Hepatocyte (in vitro differentiated cells): ENCODE results near the gene STX4.

Experiments
- CTCF ChIP-seq: fragments of 200-600 bp; sonication (generic); IDR thresholded peaks from 2 replicates; pipeline ENCODE4 v1.5.1; 2016; ENCODE audit warnings: antibody characterized with exemption, mild to moderate bottlenecking; ENCODE audit not compliant: poor library complexity
- EZH2 ChIP-seq: fragments of 200-600 bp; sonication (generic); IDR thresholded peaks from 2 replicates; pipeline ENCODE4 v1.6.1; 2016; ENCODE audit warnings: antibody characterized with exemption, mild to moderate bottlenecking, borderline replicate concordance
- EZH2phosphoT487 ChIP-seq: fragments of 200-600 bp; sonication (generic); IDR thresholded peaks from one replicate; pipeline ENCODE4 v1.6.1; 2018; ENCODE audit warnings: antibody characterized with exemption, mild to moderate bottlenecking, low read depth, moderate library complexity; ENCODE audit not compliant: unreplicated experiment, severe bottlenecking

DNA sequence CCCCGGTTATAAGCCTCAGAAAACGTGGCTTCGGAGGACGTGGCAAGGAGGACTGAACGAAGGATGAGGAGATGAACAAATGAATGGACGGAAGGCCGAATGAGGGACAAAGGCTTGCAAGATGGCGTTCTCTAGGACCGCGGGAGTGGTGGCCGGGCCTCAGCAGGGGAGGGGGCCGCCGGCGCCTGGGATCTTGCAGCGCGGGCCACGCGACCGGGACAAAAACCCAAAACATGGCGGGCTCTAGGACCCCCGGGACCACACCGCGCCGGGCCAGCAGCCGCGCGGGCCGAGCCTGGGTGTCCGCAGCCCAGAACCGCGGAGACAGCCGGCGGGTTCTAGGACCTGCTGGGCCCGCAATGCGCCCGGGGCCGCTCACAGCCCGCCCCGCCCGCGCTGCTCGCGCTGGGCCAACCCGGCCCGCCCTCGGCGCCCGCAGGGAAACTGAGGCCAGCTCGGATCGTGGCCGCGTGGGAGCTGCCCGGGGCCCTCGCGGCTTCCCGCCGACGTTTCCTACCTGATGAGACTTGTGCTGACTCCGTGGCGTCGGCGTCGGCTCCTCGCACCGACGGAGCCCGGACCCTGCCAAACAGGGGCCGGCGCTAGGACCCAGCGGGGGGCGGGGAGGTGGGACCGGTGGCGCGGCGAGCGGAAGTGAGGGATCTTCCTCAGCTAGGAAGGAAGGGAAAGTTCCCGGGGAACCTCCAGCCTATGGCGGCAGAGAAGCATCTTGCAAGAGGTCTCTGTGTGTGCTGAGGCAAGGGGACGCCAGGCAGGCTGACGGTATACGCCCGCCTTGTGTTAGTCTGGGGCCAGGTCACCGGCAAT lies 40.0 kb downstream of the STX4 start:
- TF ChIP-seq EZH2 (no peak), CTCF (no peak), EZH2phosphoT487 (no peak)
